ENCODE results near the gene SRMS. TPM values are rescaled to one million over a fixed set of nuclear protein-coding genes. Genes with fewer than 3 reads are reported as not detected.

Gene SRMS
- total and polyA plus RNA-seq, 2 donors (not counting 3 experiments of a cell fraction or from before 2014, with no cell fraction given), result not detected

DNA sequence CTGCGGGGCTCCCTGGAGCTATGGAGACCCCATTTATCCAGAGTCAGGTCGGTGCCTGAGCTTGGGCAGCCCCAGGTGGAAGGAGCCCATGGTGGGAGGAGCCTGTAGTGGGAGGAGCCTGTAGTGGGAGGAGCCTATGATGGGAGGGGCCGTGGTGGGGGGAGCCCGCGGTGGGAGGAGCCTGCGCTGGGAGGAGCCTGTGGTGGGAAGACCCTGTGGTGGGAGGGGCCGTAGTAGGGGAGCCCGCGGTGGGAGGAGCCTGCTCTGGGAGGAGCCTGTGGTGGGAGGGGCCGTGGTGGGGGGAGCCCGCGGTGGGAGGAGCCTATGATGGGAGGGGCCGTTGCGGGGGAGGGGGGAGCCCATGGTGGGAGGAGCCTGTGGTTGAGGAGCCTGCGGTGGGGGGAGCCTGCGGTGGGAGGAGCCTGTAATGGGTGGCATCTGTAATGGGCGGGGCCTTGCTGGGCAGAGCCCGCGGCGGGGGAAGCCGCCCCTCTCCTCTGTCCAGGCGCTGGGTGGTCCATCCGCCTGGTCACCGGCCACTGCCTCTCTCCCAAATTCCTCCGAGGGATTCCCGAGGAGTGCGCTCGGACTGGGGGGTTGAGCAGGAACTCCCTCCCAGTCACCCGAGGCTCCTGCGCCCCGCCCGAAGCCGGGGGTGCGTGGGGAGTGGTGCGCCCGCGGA, 5.8 kb upstream of the SRMS start:
- no TSS peak for BruUV-seq (replicated peaks)
- dilution Hi-C loops (cut with MboI; ENCODE audit: extremely low pct_ligation_motif_present, low sequenced_read_pairs) (no loop called here), intact Hi-C loops (cut with micrococcal nuclease) (loop anchor here (1.0 kb wide), 1 partner anchor 74 kb away; the partner anchor contains the start of gene GMEB2)
- FAIRE-seq (peak; percentile 82), DNase-seq (ENCODE audit: low read depth, low spot score) (peak; percentile 84)
- TF ChIP-seq POLR2AphosphoS5 (IDR thresholded peaks at IDR 0.05; ENCODE audit: insufficient read depth, low read depth, low read length), result peak; percentile 41
- peak; percentile 44 for TF ChIP-seq POLR2A (IDR thresholded peaks at IDR 0.05; ENCODE audit: low read depth, low read length)
- no peak for TF ChIP-seq FOS (IDR thresholded peaks at IDR 0.05; ENCODE audit: borderline replicate concordance, insufficient read depth, low read length)
- TF ChIP-seq EZH2 (IDR thresholded peaks at IDR 0.05; ENCODE audit: borderline replicate concordance, low read depth, low read length, severe bottlenecking), result no peak
- no peak for TF ChIP-seq JUN (IDR thresholded peaks at IDR 0.05; ENCODE audit: borderline replicate concordance, insufficient read depth, insufficient read length, low read depth)
- TF ChIP-seq, protein P1, sequence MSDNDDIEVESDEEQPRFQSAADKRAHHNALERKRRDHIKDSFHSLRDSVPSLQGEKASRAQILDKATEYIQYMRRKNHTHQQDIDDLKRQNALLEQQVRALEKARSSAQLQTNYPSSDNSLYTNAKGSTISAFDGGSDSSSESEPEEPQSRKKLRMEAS (IDR thresholded peaks at IDR 0.05; ENCODE audit: insufficient read depth, insufficient read length), result no peak
- Histone ChIP-seq H3K27ac (ENCODE audit: insufficient read depth, low read depth, low read length) (no peak overlapping the region), H3K4me3 (replicated peaks in 1 of 3; ENCODE audit: insufficient read depth in 1 of 3, low read depth in 1 of 3, low read length in 3 of 3) (peak overlapping the region; percentile 56 to 91 (median 72)), H3K9me3 (replicated peaks; ENCODE audit: control insufficient read depth, insufficient read depth, low read length) (no peaks in the 10 kb centered on the region), H3K9ac (replicated peaks; ENCODE audit: extremely low read depth, insufficient read depth, low read length) (peak overlapping the region; percentile 35), H4K20me1 (replicated peaks; ENCODE audit: control insufficient read depth, extremely low read depth, insufficient read depth, low read length) (no peaks in the 10 kb centered on the region), H3K36me3 (ENCODE audit: control insufficient read depth in 2 of 2, extremely low read depth in 1 of 2, insufficient read depth in 2 of 2, low read length in 2 of 2) (no peaks in the 10 kb centered on the region), H3K9me1 (replicated peaks; ENCODE audit: control insufficient read depth, extremely low read depth, insufficient read depth, low read length) (no peaks in the 10 kb centered on the region), H2AFZ (ENCODE audit: low read depth, low read length) (peak overlapping the region; percentile 94), H3K4me1 (ENCODE audit: control insufficient read depth, extremely low read depth, insufficient read depth, low read length) (no peaks in the 10 kb centered on the region), H3K4me2 (ENCODE audit: insufficient read depth, low read length) (peak overlapping the region; percentile 86), H3K27me3 (ENCODE audit: control insufficient read depth in 2 of 2, insufficient read depth in 2 of 2, low read length in 2 of 2) (no peaks in the 10 kb centered on the region), H3K79me2 (ENCODE audit: control insufficient read depth, insufficient read depth, low read length) (no peaks in the 10 kb centered on the region)
- POLR2A ChIA-PET, result interaction anchor here (0.7 kb wide), 1 partner anchor 32 kb away, joined by 3 read pairs; no protein-coding TSS in a partner anchor
- CTCF ChIA-PET, result interaction anchor here (1.0 to 1.1 kb wide), 2 partner anchors 15 to 21 kb away, joined by 4 to 5 read pairs; partner anchors contain the start of gene HELZ2

All from endothelial cell of umbilical vein (primary cell).